GM18499 (cell line): ENCODE measurements around the gene DENND1A.
"Not testable (repeated sequence)": the region's sequence is repeated elsewhere in the genome, so short reads cannot be mapped to it uniquely, and the experiment has no call there.

Source experiments
- ATAC-seq: cut with Tn5 transposase; IDR thresholded peaks from one replicate; pipeline ENCODE4 v1.9.1; 2021; ENCODE audit warnings: moderate number of reproducible peaks; ENCODE audit not compliant: insufficient read depth, unreplicated experiment

Gene DENND1A

GRCh38 chr9:123823194-123823947, 106.6 kb downstream of the DENND1A start:
- no peak for ATAC-seq

GRCh38 chr9:123821619-123822018, 108.3 kb downstream of the DENND1A start:
- no peak for ATAC-seq

GRCh38 chr9:123820139-123820538, 109.8 kb downstream of the DENND1A start:
- no peak for ATAC-seq

GRCh38 chr9:123816817-123817472, 113.0 kb downstream of the DENND1A start:
- ATAC-seq: no peak

GRCh38 chr9:123815856-123816255, 114.1 kb downstream of the DENND1A start:
- ATAC-seq: not testable (repeated sequence)

GRCh38 chr9:123814496-123814895, 115.4 kb downstream of the DENND1A start:
- no peak for ATAC-seq

GRCh38 chr9:123812984-123813383, 116.9 kb downstream of the DENND1A start:
- no peak for ATAC-seq

GRCh38 chr9:123807251-123807650, 122.7 kb downstream of the DENND1A start:
- no peak for ATAC-seq

- no peak for ATAC-seq
These were observed 123.1 kb downstream of the DENND1A start for GRCh38 chr9:123806829-123807228.

GRCh38 chr9:123798195-123798594, 131.7 kb downstream of the DENND1A start:
- ATAC-seq: no peak

- no peak for ATAC-seq
These were observed 133.1 kb downstream of the DENND1A start for GRCh38 chr9:123796618-123797484.

GRCh38 chr9:123796094-123796493, 133.8 kb downstream of the DENND1A start:
- no peak for ATAC-seq

GRCh38 chr9:123795336-123795735, 134.6 kb downstream of the DENND1A start:
- ATAC-seq: no peak

GRCh38 chr9:123792501-123792900, 137.4 kb downstream of the DENND1A start:
- ATAC-seq: no peak

GRCh38 chr9:123789554-123790292, 140.2 kb downstream of the DENND1A start:
- ATAC-seq: no peak

- ATAC-seq: no peak
These were observed 142.5 kb downstream of the DENND1A start for GRCh38 chr9:123787416-123787815.

GRCh38 chr9:123784518-123784917, 145.4 kb downstream of the DENND1A start:
- ATAC-seq: no peak

- no peak for ATAC-seq
These were observed 151.6 kb downstream of the DENND1A start for GRCh38 chr9:123778232-123778902.

GRCh38 chr9:123776708-123777537, 153.0 kb downstream of the DENND1A start:
- no peak for ATAC-seq
